ENCODE data around the gene IQCE.

Gene IQCE

GRCh38 chr7:2522780-2523433 is 35.9 kb upstream of the IQCE start:
- no peak for TF ChIP-seq CTCF (IDR thresholded peaks at IDR 0.05; ENCODE audit: insufficient read depth, low read length, poor library complexity, severe bottlenecking)
- Histone ChIP-seq H3K27me3 (replicated peaks; ENCODE audit: control insufficient read depth, insufficient read depth, low read length) (no peaks in the 10 kb centered on the region; the same call in 1 of the 2 replicates), H3K36me3 (ENCODE audit: control insufficient read depth, insufficient read depth, low read length) (no peaks in the 10 kb centered on the region), H3K4me3 (replicated peaks; ENCODE audit: low read depth, low read length) (no peak overlapping the region)
- no peak for DNase-seq (ENCODE audit: extremely low read depth, insufficient read length)

- DNase-seq (ENCODE audit: extremely low read depth, insufficient read length) = no peak
- Histone ChIP-seq H3K36me3 (ENCODE audit: control insufficient read depth, insufficient read depth, low read length) (no peaks in the 10 kb centered on the region), H3K4me3 (replicated peaks; ENCODE audit: low read depth, low read length) (no peak overlapping the region), H3K27me3 (replicated peaks; ENCODE audit: control insufficient read depth, insufficient read depth, low read length) (no peaks in the 10 kb centered on the region)
- no peak for TF ChIP-seq CTCF (IDR thresholded peaks at IDR 0.05; ENCODE audit: insufficient read depth, low read length, poor library complexity, severe bottlenecking)
Observed at GRCh38 chr7:2523461-2523936, 35.3 kb upstream of the IQCE start.

- no peak overlapping the region for H3K4me3 ChIP-seq (replicated peaks; ENCODE audit: low read depth, low read length)
- TF ChIP-seq CTCF (IDR thresholded peaks at IDR 0.05; ENCODE audit: insufficient read depth, low read length, poor library complexity, severe bottlenecking) = no peak
- DNase-seq (ENCODE audit: extremely low read depth, insufficient read length) = no peak
- no peaks in the 10 kb centered on the region for H3K36me3 ChIP-seq (ENCODE audit: control insufficient read depth, insufficient read depth, low read length)
- H3K27me3 ChIP-seq (replicated peaks; ENCODE audit: control insufficient read depth, insufficient read depth, low read length) = no peaks in the 10 kb centered on the region
Observed at GRCh38 chr7:2523941-2524807, 34.6 kb upstream of the IQCE start.

- H3K4me3 ChIP-seq (replicated peaks; ENCODE audit: low read depth, low read length) = no peak overlapping the region
- H3K27me3 ChIP-seq (replicated peaks; ENCODE audit: control insufficient read depth, insufficient read depth, low read length) = no peaks in the 10 kb centered on the region
- no peak for TF ChIP-seq CTCF (IDR thresholded peaks at IDR 0.05; ENCODE audit: insufficient read depth, low read length, poor library complexity, severe bottlenecking)
- H3K36me3 ChIP-seq (ENCODE audit: control insufficient read depth, insufficient read depth, low read length) = no peaks in the 10 kb centered on the region
- DNase-seq (ENCODE audit: extremely low read depth, insufficient read length) = no peak
Observed at GRCh38 chr7:2524808-2525657, 33.7 kb upstream of the IQCE start.

GRCh38 chr7:2525658-2526630 is 32.8 kb upstream of the IQCE start:
- DNase-seq (ENCODE audit: extremely low read depth, insufficient read length) = no peak
- no peaks in the 10 kb centered on the region for H3K36me3 ChIP-seq (ENCODE audit: control insufficient read depth, insufficient read depth, low read length)

More at GRCh38 chr7:2525658-2526630, 32.8 kb upstream of the IQCE start:
- Histone ChIP-seq H3K4me3 (replicated peaks; ENCODE audit: low read depth, low read length) (no peak overlapping the region), H3K27me3 (replicated peaks; ENCODE audit: control insufficient read depth, insufficient read depth, low read length) (no peaks in the 10 kb centered on the region)
- TF ChIP-seq CTCF (IDR thresholded peaks at IDR 0.05; ENCODE audit: insufficient read depth, low read length, poor library complexity, severe bottlenecking) = no peak

All from GM06990 (cell line).